Calu3 (cell line): ENCODE measurements around the gene PCDHGA7. TPM values are rescaled to one million over a fixed set of nuclear protein-coding genes. Genes with fewer than 3 reads are reported as not detected.

Experiments
- BruUV-seq: library from RNA; stranded (reverse); fragments of 400-500 nt; replicated peaks from 2 replicates; lab custom pipeline; 2021; lab: Mats Ljungman, UMichigan
- CTCF ChIA-PET: fragments of 300-600 bp; sonication (Branson Sonifier 250); formaldehyde crosslinking; loops from one replicate; lab custom pipeline; 2022; ENCODE audit warnings: antibody characterized with exemption; lab: Charles Lee
- DNase-seq: peaks from one replicate; pipeline ENCODE4 v3.0.0; 2022
- H3K27ac Mint-ChIP-seq: one replicate; pipeline ENCODE4 v1.8.0; 2022; ENCODE audit warnings: mixed read lengths; ENCODE audit not compliant: unreplicated experiment
- H3K27me3 Mint-ChIP-seq: one replicate; pipeline ENCODE4 v1.8.0; 2022; ENCODE audit warnings: mixed read lengths; ENCODE audit not compliant: unreplicated experiment
- H3K36me3 Mint-ChIP-seq: one replicate; pipeline ENCODE4 v1.8.0; 2022; ENCODE audit warnings: mild to moderate bottlenecking, moderate library complexity, mixed read lengths; ENCODE audit not compliant: insufficient read depth, unreplicated experiment
- H3K4me1 Mint-ChIP-seq: one replicate; pipeline ENCODE4 v1.8.0; 2022; ENCODE audit warnings: mild to moderate bottlenecking, low read depth, mixed read lengths; ENCODE audit not compliant: unreplicated experiment
- H3K4me3 Mint-ChIP-seq: one replicate; pipeline ENCODE4 v1.8.0; 2022; ENCODE audit warnings: mild to moderate bottlenecking, low read depth, moderate library complexity, mixed read lengths; ENCODE audit not compliant: unreplicated experiment
- H3K9me3 Mint-ChIP-seq: one replicate; pipeline ENCODE4 v1.8.0; 2022; ENCODE audit warnings: low read depth, mixed read lengths; ENCODE audit not compliant: unreplicated experiment
- intact Hi-C: fragments of 100-400 bp; cut with micrococcal nuclease; formaldehyde crosslinking; loops from one replicate; pipeline ENCODE4 v1.10.0; 2022; ENCODE audit not compliant: unreplicated experiment
- total RNA-seq: library from RNA; stranded (reverse); gene quantifications from 2 replicates; pipeline ENCODE4 v1.2.3, GENCODE V29; 2022
- TF ChIP-seq, protein P1 (sequence below): fragments of 200-600 bp; IDR thresholded peaks from one replicate; pipeline ENCODE4 v1.8.0; 2022; ENCODE audit warnings: antibody characterized with exemption; ENCODE audit not compliant: unreplicated experiment

PCDHGA7 gene
- total RNA-seq, 1 experiment from 2014 or later: 0.90 TPM

DNA sequence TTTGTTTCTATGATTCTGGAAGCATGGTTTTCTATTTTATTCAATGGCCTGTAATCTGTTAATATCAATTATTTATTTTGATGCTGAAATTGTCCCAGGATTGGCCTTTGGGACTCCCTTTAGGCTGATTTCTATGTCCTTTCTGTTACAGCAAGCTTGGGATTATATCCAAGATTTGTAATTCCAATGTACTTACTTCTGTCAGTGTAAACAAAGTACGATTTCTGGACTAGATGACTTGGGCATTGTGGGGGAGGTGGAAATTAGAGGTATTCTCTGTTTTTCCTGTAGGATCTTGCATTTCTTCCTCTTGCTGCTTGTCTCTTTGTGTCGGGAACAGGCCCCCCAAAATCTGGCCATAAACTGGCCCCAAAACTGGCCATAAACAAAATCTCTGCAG is 51.5 kb downstream of the PCDHGA7 start:
- Mint-ChIP-seq H3K9me3 (peaks cover 18% of the 10 kb centered on the region), H3K4me3 (no peak overlapping the region), H3K27ac (no peak overlapping the region), H3K36me3 (peaks cover 20% of the 10 kb centered on the region), H3K4me1 (no peaks in the 10 kb centered on the region), H3K27me3 (no peaks in the 10 kb centered on the region)
- no TSS peak for BruUV-seq
- CTCF ChIA-PET: no interaction called here
- intact Hi-C loops: no loop called here
- TF ChIP-seq, protein P1, sequence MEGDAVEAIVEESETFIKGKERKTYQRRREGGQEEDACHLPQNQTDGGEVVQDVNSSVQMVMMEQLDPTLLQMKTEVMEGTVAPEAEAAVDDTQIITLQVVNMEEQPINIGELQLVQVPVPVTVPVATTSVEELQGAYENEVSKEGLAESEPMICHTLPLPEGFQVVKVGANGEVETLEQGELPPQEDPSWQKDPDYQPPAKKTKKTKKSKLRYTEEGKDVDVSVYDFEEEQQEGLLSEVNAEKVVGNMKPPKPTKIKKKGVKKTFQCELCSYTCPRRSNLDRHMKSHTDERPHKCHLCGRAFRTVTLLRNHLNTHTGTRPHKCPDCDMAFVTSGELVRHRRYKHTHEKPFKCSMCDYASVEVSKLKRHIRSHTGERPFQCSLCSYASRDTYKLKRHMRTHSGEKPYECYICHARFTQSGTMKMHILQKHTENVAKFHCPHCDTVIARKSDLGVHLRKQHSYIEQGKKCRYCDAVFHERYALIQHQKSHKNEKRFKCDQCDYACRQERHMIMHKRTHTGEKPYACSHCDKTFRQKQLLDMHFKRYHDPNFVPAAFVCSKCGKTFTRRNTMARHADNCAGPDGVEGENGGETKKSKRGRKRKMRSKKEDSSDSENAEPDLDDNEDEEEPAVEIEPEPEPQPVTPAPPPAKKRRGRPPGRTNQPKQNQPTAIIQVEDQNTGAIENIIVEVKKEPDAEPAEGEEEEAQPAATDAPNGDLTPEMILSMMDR: no peak
- DNase-seq: no peak

Other genes starting within 250 kb of the PCDHGA7 start
- gene PCDHB5, start 247.5 kb upstream of the PCDHGA7 start, total RNA-seq: not detected in 2 replicates
- gene PCDHB6, start 232.7 kb upstream of the PCDHGA7 start, total RNA-seq: not detected in 2 replicates
- gene PCDHB7, start 210.1 kb upstream of the PCDHGA7 start, total RNA-seq: 0.26 and 0.37 TPM in 2 replicates
- 0.21 and 0.61 TPM in 2 replicates for gene PCDHB8, start 205.0 kb upstream of the PCDHGA7 start, total RNA-seq
- 0.35 and 0.66 TPM in 2 replicates for gene PCDHB16, start 200.4 kb upstream of the PCDHGA7 start, total RNA-seq
- 2.4 and 3.5 TPM in 2 replicates for gene PCDHB9, start 195.6 kb upstream of the PCDHGA7 start, total RNA-seq
- 1.0 and 1.2 TPM in 2 replicates for gene PCDHB10, start 190.4 kb upstream of the PCDHGA7 start, total RNA-seq
- 0.83 and 0.85 TPM in 2 replicates for gene PCDHB11, start 183.1 kb upstream of the PCDHGA7 start, total RNA-seq
- gene PCDHB12, start 174.0 kb upstream of the PCDHGA7 start, total RNA-seq: 1.3 and 1.6 TPM in 2 replicates
- 0.86 and 1.1 TPM in 2 replicates for gene PCDHB13, start 168.8 kb upstream of the PCDHGA7 start, total RNA-seq
- 5.7 and 6.3 TPM in 2 replicates for gene PCDHB14, start 159.4 kb upstream of the PCDHGA7 start, total RNA-seq
- 1.1 and 1.4 TPM in 2 replicates for gene PCDHB15, start 137.3 kb upstream of the PCDHGA7 start, total RNA-seq
- gene SLC25A2, start 78.7 kb upstream of the PCDHGA7 start, total RNA-seq: 0.26 and 0.27 TPM in 2 replicates
- gene TAF7, start 62.0 kb upstream of the PCDHGA7 start, total RNA-seq: 73.2 and 79.6 TPM in 2 replicates
- 0.29 TPM in 1 of 2 replicates, not detected in the other for gene PCDHGA1, start 52.2 kb upstream of the PCDHGA7 start, total RNA-seq
- gene PCDHGA2, start 44.0 kb upstream of the PCDHGA7 start, total RNA-seq: not detected in 2 replicates
- gene PCDHGA3, start 38.9 kb upstream of the PCDHGA7 start, total RNA-seq: not detected in 2 replicates
- gene PCDHGB1, start 32.6 kb upstream of the PCDHGA7 start, total RNA-seq: 0.19 and 0.20 TPM in 2 replicates
- 0.07 TPM in 2 replicates for gene PCDHGA4, start 27.7 kb upstream of the PCDHGA7 start, total RNA-seq
- 0.34 and 0.38 TPM in 2 replicates for gene PCDHGB2, start 22.7 kb upstream of the PCDHGA7 start, total RNA-seq
- 0.10 and 0.12 TPM in 2 replicates for gene PCDHGA5, start 18.6 kb upstream of the PCDHGA7 start, total RNA-seq
- 1.2 and 1.6 TPM in 2 replicates for gene PCDHGB3, start 12.5 kb upstream of the PCDHGA7 start, total RNA-seq
- 0.71 and 0.80 TPM in 2 replicates for gene PCDHGA6, start 8.9 kb upstream of the PCDHGA7 start, total RNA-seq
- 7.0 and 8.2 TPM in 2 replicates for gene PCDHGB4, start 5.0 kb downstream of the PCDHGA7 start, total RNA-seq
- 0.95 and 1.1 TPM in 2 replicates for gene PCDHGA8, start 9.9 kb downstream of the PCDHGA7 start, total RNA-seq
- gene PCDHGB5, start 15.2 kb downstream of the PCDHGA7 start, total RNA-seq: 9.1 and 12.4 TPM in 2 replicates
- 16.0 and 18.1 TPM in 2 replicates for gene PCDHGA9, start 20.0 kb downstream of the PCDHGA7 start, total RNA-seq
- gene PCDHGB6, start 25.3 kb downstream of the PCDHGA7 start, total RNA-seq: 9.6 and 13.4 TPM in 2 replicates
- 2.6 and 3.7 TPM in 2 replicates for gene PCDHGA10, start 30.2 kb downstream of the PCDHGA7 start, total RNA-seq
- gene PCDHGB7, start 34.9 kb downstream of the PCDHGA7 start, total RNA-seq: 9.8 and 13.6 TPM in 2 replicates
- 2.3 and 2.8 TPM in 2 replicates for gene PCDHGA11, start 38.3 kb downstream of the PCDHGA7 start, total RNA-seq
- gene PCDHGA12, start 47.8 kb downstream of the PCDHGA7 start, total RNA-seq: 2.1 and 2.9 TPM in 2 replicates
- 49.4 and 73.0 TPM in 2 replicates for gene PCDHGC3, start 93.2 kb downstream of the PCDHGA7 start, total RNA-seq
- 1.2 and 2.2 TPM in 2 replicates for gene PCDHGC4, start 102.3 kb downstream of the PCDHGA7 start, total RNA-seq
- 1.5 and 2.1 TPM in 2 replicates for gene PCDHGC5, start 106.3 kb downstream of the PCDHGA7 start, total RNA-seq
- 176 and 219 TPM in 2 replicates for gene DIAPH1, start 236.3 kb downstream of the PCDHGA7 start, total RNA-seq